Activated CD8-positive, alpha-beta memory T cell treated with anti-CD3 and anti-CD28 coated beads for 4 hours (primary cell): Measurements from ENCODE around the gene INPP4B.

Experiments used
- DNase-seq, 2 donors: peaks; one replicate each; pipeline ENCODE4 v3.0.0-alpha.2; 2020; ENCODE audit warnings: low read depth in 2 of 2

INPP4B gene

DNA sequence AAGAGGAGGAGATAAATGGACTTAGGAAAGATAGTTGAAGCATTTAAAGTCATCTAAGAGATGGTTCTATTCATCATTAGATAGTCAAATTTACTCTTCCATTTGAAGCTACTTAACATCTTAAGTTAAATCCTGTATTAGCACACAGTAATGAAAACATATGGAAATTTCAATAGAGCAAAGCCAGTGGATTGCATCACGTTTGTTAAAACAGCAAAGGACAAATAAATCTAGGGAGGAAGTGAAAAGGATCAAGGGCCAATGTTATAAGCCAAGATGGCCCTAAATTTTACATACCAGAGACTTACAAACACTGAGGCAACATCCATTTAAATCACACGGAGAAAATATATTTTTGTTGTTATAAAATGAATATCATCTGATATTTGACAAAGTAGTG, 602.8 kb downstream of the INPP4B start:
- DNase-seq = no peak

DNA sequence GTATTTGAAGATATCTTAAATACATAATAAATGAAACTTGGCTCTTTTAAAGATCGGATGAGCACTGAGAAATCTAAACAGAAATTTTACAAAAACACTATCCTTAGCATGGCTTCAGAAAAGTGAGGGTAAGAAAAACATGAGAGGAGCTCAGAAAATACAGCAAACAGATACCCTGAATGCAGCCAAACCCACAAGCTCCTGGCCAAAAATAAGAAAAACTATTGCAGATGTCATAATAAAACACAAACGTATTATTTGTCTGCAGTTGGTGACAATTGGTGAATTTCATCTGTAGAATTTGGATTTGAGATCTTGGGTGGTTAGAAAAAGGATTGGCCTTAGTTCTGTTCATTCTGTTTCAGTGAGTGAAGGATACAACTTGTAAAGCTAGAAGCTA, 603.9 kb downstream of the INPP4B start:
- DNase-seq = no peak

DNA sequence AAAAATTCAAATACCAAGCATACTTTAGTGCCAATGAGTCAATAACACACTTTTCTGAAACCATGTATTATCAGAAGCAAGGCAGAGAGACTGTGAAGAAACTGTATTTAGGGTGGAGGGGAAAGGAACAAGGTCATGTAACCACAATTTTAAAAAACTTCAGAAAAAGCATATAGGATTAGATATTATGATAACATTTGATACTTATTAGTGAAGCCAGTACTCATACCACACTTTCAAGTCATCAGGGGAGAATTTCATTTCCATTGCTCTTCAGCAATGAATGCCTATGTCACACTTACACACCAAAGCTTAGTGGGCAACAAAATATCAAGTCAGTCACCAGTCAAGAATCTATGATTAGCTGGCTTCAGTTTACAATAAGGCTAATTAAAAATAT, 607.5 kb downstream of the INPP4B start:
- no peak for DNase-seq

DNA sequence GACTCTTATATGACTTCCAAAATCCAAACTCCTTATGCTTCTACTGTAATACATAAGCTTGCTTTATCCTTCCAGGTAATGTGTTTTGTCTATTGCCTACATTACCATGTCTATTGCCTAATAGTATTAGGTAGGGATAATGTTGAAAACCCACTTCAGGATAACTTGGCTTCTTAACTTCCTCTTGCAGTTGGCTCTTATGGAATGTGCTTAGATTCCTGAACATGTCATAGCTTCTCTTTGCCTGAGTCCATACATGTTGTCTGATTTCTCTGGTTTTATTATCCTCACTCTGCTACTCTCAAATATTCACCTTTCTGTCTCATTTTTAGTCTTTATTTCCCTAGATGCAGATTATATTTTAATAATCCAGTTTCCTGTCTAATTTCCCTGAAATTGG, 609.8 kb downstream of the INPP4B start:
- DNase-seq = no peak

- no peak for DNase-seq
Measured at GRCh38 chr4:142231787-142232186, 614.3 kb downstream of the INPP4B start.

- no peak for DNase-seq
Measured at GRCh38 chr4:142230991-142231390, 615.1 kb downstream of the INPP4B start.

DNA sequence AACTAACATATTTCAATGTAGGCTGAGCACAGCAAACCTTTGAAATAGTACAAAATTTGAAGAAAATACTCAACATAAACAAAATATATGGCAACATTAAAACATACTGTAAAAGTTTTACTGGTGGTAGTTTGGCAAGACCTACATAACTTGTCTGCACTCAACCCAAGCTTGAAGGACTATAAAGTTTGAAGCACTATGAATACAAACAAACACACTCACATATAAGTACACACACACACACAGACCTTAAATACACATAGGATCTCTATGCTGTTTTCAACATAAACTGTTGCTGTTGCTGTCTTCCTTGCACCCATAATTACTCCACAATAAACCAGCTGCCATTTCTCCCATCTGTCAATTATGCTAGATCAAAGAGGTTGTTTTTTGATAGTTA, 620.1 kb downstream of the INPP4B start:
- DNase-seq = no peak

DNA sequence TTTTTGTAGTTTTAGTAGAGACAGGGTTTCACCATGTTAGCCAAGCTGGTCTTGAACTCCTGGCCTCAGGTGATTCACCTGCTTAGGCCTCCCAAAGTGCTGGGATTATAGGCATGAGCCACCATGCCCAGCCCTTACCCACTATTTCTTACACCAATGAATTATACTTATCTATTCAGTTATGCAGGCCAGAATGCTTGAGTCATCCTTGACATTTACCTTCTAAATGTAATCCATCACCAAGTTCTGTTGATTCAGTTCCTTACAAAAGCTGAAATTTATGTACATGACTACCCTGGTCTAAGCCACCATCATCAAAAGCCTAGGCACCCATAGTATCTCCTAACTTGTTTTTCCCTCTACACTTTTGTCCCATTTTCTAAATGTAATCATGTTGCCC, 624.0 kb downstream of the INPP4B start:
- DNase-seq = no peak

GRCh38 chr4:142218726-142219125, 627.4 kb downstream of the INPP4B start:
- DNase-seq = no peak

DNA sequence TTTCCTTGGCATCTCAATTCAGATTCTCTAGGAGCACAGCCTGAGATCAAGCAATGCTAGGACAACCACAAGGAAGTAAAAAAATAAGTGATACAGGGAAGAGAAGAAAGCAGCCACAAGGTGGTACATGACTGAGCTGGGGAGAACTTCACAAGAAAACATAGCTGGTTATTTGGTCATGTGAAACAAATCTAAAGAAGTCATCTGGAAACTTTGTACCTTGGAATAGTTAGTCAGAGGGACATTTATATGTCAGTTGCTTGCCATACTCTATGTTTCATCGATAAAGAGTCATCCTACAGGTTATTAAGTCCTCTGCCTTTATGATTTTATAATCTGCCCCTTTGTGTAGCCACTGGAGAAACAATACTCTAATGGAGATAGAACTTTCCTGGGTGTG, 634.7 kb downstream of the INPP4B start:
- no peak for DNase-seq

GRCh38 chr4:142203505-142203904, 642.6 kb downstream of the INPP4B start:
- no peak for DNase-seq

GRCh38 chr4:142202404-142203332, 643.4 kb downstream of the INPP4B start:
- DNase-seq = no peak

GRCh38 chr4:142201041-142201440, 645.1 kb downstream of the INPP4B start:
- no peak for DNase-seq

DNA sequence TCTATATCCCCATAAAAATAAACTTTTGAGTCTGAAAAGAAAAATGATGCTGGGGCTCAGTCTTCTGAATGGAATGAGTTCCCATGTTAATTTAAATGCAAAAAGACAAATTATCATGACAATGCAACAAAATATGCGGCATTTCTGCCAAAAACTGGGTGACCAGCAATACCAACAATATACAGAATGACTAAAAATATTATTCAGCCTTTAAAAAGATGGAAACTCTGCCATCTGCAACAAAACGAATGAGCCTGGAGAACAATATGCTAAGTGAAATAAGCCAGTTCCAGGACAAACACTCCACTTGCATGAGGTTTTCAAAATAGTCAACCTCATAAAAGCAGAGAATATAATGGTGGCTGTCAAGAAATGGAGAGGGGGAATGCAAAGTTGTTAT, 651.2 kb downstream of the INPP4B start:
- DNase-seq = no peak

DNA sequence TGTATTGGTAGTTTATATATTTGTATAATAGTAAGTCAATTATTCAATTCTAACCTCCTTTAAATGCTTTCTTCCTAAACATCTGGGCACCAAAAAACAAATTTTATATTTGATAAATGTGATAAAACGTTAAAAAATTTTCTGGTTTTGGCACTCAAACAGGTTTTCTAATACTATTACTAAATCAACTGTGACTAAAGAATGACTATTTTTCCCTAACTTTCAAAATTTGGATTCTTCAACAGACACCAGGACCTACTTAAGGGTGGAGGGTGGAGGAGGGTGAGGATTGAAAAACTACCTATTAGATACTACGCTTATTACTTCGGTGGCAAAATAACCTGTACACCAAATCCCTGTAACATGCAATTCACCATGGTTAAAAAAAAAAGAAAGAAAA, 654.2 kb downstream of the INPP4B start:
- no peak for DNase-seq

DNA sequence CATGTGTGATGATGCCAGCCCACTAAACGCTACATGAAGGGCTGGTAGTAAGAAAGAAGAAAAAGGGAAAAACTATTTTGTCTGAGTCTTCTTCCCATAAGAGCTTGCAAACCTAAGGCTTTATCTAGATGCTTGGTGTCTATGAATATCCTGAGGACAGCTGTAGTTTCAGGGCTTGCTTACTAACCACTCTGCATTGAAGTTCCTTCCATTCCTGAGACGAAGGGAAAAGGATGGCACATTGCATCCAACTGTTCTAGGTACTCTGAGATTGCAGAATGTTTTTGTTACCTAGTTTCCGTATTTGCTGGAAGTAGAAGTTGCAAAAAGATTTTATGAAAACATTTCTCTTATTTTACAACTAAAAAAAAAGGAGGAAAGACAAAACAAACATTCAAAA, 665.1 kb downstream of the INPP4B start:
- DNase-seq = no peak

DNA sequence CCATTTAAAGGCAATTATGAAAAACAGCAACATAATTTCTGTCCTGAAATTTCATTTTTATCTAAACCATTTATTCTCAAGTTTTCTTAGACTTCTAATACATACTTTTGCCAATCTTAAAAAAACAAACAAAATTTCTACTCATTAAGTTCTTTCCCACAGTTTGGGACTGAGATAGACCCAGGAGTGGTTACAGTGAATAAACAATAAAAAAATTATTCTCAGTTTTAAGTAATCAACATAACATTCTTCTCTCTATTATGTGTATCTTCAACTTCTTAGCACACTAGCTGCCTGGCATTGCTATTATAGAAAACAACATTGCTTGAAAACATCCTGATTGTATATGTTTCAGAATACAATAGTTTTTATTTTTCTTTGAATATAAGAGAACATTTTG, 676.9 kb downstream of the INPP4B start:
- no peak for DNase-seq

GRCh38 chr4:142168181-142168580, 677.9 kb downstream of the INPP4B start:
- no peak for DNase-seq

DNA sequence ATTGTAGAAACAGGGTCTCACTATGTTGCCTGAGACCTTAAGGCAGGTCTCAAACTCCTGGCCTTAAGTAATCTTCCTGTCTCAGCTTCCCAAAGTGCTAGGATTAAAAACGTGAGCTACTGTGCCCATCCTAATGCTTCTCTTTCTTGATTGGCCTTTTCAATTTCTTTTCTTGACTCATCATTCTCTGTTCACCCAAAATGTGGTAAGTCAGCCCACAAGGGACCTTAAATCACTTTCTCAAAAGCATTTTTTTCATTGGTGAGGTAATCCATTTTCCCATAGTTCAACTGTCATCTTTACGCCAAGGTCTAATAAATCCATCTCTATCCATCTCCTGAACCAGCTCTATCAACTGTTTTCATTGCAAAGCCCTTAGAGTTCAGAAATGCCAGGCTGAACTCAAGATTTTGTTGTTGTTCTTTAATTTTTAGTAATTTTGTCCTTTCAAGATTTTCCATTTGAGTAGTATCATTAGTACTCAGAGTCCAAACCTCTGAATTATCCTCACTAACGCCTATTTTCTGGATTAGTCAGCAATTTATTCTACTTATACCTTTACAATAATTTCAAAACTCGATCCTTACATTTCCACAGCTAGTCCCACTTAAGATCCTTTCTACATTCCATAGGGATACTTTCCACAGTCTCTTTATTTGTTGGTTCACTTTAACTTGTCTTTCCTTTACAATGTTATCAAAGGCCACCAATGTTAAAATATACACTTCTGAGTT, 681.2 kb downstream of the INPP4B start:
- no peak for DNase-seq

DNA sequence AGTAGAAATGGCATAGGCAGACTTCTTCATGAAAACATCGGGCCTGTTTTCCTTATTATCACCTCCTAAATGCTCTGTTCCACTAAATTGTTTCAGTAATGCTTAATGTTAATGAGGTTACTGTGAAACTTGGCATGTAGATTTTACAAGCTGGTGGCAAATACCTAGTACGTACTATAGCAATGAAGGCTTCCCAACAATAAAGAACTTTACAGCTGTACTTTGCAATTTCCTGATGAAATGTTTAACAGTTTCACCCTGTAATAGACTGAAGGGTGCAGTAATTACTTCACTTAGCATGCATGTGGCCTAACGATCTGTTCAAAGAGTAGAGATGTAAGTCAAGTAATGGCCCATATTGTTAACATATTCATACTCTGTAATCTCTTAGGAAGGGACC, 685.0 kb downstream of the INPP4B start:
- DNase-seq = no peak

GRCh38 chr4:142160509-142160908, 685.6 kb downstream of the INPP4B start:
- no peak for DNase-seq

GRCh38 chr4:142158980-142159379, 687.1 kb downstream of the INPP4B start:
- DNase-seq = no peak

- no peak for DNase-seq
Measured at GRCh38 chr4:142156256-142156655, 689.8 kb downstream of the INPP4B start.
